NCI-H1092 (cell line): Measurements from ENCODE around the gene SPSB2.
A peak's percentile ranks its signal among the peaks of the same experiment; 100 is the strongest.

Source experiments
- DNase-seq: peaks from one replicate; lab custom pipeline; 2025; lab: John Stamatoyannopoulos, UW

Gene SPSB2

DNA sequence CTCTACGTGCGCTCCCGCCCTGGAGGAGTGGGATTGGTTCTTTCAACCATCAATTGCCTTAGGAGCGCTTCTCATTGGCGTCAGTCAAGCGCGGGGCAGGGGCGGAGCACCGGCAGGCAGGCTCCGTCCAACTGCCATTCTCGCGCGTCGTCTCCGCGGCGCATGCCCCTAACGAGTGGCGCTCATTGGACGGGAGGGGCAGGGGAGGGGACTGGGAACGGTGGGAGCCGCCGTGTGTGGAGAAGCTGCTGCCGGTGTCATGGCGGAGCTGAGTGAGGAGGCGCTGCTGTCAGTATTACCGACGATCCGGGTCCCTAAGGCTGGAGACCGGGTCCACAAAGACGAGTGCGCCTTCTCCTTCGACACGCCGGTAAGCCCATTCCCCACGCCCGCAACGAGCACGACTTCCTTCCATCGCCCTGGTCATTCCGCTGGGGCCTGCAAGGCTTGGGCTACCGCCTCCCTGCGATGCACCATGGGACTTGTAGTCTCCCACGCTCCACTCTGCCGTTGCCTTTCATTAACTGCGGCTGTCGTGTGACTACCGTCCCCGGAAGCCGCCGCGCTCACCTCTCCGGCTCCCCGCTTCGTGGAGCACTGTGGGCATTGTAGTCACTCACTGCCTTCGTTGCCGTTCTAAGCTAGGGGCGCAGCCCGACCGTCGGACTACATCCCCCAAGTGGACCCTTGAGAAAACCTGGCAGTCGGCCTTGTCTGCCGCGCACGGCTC is 21.0 kb downstream of the SPSB2 start, which contains the start of gene USP5:
TSS of gene USP5 (plus strand) at position 230 of the 730 bp plus-strand sequence. CDS start at position 260, 30 bp downstream.
- peak; percentile 99 for DNase-seq

DNA sequence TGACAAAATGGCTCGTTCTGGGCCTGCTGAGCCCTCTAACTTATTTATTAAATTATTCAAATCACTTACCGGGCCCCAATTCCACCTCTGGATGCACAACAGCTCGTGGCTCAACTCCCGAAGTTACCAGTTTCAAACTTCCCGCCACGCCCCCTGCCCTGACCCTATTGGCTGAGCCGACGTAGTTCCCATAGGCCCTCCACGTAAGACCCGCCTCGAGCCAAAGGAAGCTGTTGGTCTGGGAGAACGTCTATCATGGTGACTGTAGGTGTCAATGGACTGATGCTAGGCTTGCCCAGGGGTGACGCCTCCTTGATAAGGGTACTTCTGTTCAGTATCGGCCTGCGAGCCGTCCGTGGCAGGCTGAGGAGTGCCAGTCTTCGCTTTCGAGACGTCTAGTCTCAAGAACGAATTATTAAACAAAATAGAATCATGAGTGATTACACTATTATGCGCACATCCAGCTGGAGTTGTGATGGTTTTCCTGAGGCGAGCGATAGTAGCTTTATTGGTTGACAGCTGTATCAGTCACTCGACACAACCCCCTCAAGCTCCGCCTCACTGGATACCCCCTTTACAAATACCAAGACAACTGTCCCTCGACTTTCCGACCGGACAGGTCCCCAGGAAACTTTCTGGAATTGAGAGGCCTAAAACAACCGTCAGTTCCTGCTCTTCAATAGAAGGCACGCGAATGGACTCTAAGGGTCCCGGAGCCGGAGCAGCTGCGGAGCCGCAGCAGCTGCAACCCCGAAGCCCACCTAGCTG is 21.8 kb downstream of the SPSB2 start, which contains the start of gene CDCA3:
TSS of gene CDCA3 (minus strand) at position 134 of the 768 bp plus-strand sequence. CDS start 334 bp downstream, outside the sequence.
- peak; percentile 98 for DNase-seq

DNA sequence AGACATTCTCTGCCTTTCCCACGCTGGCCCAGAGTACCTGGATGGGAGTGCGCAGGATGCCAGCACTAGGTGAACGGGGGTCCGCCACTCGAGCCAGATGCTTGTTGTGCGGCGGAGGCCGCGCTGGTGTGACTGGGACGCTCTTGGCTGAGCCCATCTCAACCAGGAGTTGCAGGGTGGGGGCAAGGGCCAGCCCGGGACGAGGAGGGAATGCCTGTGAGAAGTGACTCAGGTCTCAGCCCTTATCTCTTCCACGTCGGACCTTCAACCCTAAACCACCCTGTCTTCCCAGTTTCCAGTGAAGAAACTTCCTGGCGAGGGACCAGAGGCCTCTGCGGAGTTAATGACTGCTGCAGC is 22.3 kb downstream of the SPSB2 start:
- no peak for DNase-seq

DNA sequence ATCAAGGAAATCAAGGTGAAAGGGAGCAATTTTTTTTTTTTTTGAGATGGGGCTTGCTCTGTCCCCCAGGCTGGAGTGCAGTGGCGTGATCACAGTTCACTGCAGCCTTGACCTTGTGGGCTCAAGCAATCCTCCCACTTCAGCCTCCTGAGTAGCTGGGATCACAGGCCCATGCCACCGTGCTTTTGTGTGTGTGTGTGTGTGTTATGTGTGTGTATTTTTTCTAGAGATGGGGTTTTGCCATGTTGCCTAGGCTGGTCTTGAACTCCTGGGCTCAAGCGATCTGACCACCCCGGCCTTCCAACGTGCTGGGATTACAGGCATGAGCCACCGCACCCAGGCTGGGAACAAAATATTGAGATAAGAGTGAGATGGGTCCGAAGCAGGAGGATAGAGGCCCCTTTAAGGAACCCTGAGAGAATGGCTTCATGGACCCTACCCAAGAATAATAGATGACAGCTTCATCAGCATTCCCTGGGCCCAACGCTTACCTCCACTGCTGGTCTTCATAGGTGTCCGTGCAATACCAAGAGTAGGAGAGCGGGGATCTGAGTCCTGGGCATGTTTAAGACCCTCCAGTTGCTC is 23.0 kb downstream of the SPSB2 start:
- no peak for DNase-seq

DNA sequence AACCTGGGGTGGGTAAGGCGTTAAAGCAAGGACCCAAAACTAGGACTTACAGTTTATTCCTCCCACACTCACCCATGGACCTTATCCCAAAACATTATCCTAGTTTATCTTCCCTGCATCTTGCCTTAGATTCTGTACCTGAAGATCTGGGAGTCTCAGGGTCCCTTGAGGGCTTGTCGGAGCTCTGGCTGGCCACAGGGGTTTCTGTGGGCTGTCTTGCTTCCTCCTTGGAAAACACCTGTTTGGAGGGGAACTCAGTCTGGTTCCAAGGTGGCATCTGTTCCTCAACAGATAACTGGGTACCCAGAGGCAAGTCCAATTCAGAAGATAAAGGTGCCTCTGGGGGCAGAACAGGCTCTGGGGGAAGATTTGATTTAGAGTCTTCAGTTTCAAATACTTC is 23.7 kb downstream of the SPSB2 start:
- DNase-seq: no peak

DNA sequence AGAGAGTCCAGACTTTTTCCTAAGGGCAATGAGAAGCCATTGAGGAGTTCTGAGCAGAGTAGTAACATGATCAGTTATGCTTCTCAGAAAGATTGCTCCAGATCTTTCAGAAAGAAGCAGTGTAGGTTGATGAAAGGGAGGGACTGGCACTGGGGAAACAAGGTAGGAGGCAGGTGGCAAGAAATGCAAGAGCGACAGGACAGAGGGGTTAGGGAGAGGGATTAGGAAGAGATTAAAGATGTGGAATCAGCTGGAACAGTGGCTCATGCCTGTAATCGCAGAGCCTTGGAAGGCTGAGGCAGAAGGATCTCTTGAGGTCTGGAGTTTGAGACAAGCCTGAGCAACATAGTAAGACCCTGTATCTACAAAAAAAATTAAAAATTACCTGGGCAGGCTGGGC is 25.4 kb downstream of the SPSB2 start:
- no peak for DNase-seq

DNA sequence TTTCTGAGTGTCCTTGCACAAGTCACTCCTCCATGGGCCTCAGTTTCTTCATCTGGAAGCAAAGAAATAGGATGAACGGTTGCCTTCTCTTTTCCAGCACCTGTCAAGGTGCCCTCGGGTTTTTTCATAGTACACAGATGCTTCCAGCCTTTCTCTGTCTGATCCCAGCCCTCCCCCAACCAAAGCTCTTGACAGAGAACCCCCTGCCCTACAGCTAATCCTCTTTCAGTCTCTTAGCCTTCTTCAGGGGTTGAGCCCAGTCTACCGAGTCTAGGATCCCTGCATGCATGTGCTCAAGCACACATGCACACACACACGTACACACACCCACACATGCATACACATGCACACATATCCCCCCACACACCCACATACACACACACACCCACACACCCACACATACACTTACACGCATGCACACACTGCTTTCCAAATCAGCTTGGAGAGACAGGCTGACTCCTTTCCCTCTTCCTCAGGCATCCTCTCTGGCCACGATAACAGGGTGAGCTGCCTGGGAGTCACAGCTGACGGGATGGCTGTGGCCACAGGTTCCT is 26.7 kb downstream of the SPSB2 start:
- no peak for DNase-seq

DNA sequence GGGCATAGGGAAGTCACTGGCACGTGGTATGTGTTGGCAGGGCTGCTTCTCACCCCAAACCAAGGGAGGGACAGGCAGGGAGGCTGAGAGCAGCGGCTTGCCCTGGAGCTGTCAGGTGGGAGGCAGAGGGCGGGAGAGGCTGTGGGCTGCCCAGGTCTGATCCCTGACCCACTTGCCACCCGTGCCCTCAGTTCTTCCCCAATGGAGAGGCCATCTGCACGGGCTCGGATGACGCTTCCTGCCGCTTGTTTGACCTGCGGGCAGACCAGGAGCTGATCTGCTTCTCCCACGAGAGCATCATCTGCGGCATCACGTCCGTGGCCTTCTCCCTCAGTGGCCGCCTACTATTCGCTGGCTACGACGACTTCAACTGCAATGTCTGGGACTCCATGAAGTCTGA is 27.7 kb downstream of the SPSB2 start:
- no peak for DNase-seq

DNA sequence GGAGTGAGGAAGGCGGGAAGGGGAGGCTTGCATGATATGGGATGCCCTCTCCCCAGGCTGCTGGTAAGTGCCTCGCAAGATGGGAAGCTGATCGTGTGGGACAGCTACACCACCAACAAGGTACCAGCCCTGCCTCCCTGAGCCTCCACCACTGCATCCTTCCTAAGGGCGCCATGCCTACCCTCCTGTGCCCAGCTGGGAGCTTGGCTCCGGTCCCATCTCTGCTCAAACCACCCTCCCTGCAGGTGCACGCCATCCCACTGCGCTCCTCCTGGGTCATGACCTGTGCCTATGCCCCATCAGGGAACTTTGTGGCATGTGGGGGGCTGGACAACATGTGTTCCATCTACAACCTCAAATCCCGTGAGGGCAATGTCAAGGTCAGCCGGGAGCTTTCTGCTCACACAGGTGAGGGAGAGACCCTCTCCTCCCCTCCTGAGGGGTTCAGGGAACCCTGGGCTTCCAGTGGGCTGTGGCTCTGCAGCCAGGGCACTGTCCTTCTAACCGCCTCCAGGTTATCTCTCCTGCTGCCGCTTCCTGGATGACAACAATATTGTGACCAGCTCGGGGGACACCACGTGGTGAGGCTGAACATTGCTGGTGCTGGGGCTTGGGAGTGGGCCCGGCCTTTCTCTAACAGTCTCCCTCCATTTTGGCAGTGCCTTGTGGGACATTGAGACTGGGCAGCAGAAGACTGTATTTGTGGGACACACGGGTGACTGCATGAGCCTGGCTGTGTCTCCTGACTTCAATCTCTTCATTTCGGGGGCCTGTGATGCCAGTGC is 29.8 kb downstream of the SPSB2 start:
- no peak for DNase-seq

DNA sequence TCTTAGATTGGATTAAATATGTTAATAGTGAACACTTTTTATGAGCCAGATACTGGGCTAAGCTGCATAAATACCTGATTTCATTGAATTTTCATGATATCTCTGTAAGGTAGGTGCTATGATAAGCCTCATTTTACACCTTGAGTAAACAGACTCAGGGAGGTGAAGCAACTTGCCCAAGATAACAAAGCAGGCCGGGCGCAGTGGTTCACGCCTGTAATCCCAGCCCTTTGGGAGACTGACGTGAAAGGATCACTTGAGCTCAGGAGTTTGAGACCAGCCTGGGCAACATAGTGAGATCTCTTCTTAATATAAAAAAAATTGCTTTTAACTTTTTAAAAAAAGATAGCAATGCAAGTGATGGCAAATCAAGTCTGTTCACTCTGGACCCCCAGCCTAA is 31.0 kb downstream of the SPSB2 start:
- DNase-seq: no peak

DNA sequence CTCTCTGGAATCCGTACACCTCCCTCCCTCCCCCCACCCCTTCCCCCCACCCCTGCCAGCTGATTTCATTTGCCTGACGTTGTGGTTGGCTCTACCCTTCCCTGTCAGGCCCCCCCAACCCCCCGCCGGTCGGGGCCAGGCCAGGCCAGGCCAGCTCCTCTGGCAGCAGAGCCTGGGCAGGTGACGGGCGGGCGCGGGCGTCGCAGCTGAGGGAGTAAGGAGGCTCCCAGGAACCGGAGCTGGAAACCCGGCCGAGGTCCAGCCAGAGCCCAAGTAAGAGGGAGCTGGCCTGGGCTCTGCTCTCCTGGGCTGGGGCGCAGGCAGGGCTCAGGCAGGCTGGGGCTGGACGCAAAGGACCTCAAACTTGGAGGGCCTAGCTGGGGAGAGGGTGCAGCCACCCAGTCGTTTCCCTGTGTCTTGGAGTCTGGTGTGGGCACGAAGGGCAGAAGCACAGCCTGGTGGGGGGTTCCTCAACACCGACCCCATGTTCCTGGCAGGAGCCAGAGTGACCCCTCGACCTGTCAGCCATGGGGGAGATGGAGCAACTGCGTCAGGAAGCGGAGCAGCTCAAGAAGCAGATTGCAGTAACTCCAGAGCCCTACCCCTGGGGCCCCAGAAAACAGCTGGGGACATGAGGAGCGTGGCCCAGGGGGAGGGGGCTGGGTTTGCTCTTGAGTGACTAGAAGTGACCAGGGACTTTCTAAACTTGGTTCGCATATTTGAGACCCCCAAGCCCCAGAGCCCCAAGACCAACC is 32.2 kb downstream of the SPSB2 start, which contains the start of gene GNB3:
TSS of gene GNB3 (plus strand) at position 165 of the 755 bp plus-strand sequence. CDS start at position 528, 363 bp downstream.
- DNase-seq: no peak

DNA sequence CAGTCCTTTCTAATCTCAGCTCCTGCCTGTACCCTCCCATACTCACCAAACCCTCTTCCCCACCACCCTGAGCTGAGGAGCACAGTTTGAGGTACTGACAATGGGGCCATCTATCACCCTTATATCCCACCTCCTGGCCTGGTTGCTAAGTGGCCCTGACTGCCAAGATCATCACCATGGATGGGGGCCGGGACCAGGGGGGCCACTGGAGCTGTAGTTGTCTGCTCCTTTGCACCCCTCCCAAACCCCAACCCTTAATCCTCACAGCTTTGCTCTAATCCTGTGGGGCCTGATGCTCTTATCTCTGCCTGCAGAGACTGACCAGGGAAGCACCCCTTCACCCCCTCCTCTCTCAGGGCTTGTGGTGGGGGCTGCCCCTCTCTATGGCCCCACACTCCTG is 32.8 kb downstream of the SPSB2 start:
- DNase-seq: no peak

DNA sequence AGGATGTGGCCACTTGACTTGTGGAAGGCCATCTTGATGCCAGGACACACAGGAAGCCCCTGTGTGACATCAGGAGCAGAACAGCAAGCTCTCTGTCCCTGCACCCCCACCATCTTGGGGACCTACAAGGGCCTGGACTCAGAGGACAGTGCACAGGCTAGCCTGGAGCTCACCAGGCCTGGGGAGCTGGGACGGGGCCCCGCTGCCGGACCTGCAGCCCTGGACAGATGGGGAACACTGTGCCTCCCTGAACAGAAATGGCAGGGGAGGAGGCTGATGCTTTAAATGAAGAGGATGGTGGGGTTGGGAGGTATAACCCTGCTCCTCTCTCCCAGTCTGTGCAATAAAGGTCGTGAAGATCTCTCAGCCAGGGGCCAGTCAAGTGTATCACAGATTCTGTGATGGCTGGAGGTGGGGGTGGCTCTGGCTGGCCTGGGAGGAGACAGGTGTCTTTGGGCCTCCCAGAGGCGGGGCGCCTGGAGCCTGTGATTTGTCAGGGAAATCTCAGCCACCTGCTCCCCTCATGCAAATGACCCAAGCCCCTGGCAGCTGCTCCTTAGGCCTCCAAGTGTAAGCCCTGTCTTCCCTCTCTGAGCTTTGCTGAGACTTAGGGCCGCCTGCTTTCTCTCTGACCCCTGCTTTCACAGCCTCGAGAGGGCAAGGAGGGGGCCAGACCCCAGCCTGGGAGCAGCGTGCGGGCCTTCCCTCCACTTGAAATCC is 33.5 kb downstream of the SPSB2 start:
- no peak for DNase-seq

DNA sequence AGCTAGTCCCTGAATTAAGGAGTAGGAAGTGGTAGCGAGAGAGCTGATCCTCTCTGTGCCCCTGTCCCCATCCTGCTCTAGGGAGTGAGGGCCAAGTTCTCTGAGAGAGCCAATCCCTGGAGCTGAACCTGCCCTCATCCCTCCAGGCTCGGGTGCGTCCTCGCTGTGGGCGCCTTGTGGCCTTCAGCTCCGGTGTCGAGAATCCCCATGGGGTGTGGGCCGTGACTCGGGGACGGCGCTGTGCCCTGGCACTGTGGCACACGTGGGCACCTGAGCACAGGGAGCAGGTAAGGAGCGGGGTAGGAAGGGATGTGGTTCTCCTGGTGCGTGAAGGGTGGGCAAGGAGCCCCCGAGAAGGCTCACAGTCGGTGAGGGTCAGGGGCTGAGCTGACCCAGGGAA is 34.2 kb downstream of the SPSB2 start:
- DNase-seq: no peak

DNA sequence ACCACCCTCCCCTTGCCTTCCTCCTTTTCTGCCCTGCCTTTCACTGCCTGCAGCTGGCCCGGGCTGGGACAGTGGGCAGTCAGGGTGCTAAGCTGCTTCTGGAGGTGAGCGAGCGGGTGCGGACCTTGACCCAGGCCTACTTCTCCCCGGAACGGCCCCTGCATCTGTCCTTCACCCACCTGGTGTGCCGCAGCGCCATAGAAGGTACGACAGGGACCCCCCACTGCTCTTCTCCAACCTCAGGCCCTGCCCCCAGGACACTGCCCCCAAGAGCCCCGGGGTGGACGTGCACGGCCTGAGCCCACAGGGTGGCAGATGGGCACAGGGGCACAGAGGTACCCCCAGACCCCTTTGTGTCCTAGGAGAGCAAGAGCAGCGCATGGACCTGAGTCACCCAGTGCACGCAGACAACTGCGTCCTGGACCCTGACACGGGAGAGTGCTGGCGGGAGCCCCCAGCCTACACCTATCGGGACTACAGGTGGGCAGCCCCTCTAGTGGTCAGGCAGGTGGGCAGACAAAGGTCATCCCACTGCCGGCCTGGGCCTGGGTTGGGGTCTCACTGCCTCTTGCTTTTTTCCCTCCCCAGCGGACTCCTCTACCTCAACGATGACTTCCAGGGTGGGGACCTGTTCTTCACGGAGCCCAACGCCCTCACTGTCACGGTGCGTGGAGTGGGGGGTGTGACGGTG is 35.6 kb downstream of the SPSB2 start:
- DNase-seq: no peak

DNA sequence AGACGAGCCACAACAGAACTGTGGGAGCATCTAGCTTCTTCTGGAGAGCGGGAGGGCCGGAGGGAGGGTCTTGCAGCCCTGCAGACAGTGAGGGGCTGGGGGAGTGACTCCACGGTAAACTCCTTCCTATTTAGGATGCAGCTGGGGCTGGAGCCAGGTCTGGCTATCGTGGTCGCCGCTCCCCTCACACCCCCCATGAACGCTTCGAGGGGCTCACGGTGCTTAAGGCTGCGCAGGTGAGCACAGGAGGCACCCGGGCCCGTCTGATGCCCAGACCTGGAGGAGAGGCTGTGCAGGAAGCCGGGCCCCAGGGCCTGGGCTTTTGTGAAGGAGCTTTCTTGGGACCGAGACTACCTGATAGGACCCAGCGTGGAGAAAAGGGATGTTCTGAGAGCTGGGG is 36.3 kb downstream of the SPSB2 start:
- no peak for DNase-seq

DNA sequence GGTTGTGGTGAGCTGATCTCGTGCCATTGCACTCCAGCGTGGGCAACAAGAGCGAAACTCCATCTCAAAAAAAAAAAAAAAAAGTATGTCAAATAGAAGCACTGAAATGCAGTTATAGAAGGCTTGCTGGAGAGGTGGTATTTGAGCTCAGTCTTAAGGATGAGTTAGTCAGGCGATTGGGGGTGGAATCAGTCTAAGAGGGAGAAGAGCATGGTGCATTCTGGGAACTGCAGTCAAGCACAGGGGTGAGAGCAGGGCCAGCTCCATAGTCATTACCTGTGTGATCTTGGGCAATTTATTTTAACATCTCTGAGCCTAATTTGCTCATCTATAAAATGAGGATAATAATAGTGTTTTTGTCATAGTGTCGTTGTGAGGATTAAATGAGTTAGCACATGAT is 38.2 kb downstream of the SPSB2 start:
- no peak for DNase-seq

DNA sequence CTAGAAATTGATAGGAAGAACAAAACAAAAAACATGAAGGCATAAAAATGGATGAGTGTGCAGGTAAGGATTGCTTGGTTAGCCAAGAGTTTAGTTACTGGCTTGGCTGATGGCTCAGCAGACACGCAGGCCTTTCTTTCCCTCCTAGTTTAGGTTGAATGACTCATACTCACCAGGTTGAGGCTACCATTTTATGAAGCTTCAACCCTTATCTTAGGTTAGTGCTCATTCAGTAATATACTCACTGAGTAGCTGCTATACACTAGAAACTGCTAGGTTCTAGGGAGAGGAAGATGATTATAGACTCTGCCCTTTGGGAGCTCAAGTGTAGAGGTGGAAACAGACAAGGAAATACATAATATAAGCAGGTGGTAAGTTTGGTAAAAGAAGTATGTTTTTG is 38.8 kb downstream of the SPSB2 start:
- no peak for DNase-seq

DNA sequence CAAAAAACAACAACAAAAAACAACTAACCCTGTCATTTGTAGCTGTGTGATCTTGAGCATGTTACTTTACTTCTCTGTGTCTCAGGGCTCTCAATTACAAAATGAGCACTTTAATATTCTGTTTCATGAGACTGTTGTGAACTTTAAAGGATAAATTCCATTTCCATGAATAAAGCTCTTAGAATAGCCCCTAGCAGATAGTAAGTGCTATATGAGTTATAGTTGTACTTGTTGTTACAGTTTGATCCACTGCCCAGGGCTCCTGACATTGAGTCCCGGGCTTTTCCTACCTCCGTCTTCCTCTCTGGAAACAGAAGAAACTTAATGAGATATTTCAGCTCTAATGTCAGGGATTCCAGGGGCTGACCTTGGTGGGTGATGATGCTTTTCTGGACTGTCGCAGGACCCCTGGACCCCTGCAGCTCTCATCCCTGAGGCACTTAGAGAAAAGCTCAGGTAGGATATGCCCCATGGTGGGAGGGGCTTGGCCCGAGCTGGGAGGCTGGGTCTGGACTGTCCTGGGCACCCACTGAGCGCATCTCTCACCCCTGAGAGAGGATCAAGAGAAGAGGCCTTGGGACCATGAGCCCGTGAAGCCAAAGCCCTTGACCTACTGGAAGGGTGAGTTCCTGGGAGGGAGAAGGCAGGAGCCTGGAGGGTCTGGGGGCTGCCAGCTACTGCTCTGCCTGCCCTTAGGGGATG is 39.8 kb downstream of the SPSB2 start:
- DNase-seq: no peak
